ENCODE measurements around the gene SLC26A3. TPM values are rescaled to one million over a fixed set of nuclear protein-coding genes. Genes with fewer than 3 reads are reported as not detected.
"Not testable (repeated sequence)": the region's sequence is repeated elsewhere in the genome, so short reads cannot be mapped to it uniquely, and the experiment has no call there.

SLC26A3 gene
- total RNA-seq, result not detected in 3 replicates

DNA sequence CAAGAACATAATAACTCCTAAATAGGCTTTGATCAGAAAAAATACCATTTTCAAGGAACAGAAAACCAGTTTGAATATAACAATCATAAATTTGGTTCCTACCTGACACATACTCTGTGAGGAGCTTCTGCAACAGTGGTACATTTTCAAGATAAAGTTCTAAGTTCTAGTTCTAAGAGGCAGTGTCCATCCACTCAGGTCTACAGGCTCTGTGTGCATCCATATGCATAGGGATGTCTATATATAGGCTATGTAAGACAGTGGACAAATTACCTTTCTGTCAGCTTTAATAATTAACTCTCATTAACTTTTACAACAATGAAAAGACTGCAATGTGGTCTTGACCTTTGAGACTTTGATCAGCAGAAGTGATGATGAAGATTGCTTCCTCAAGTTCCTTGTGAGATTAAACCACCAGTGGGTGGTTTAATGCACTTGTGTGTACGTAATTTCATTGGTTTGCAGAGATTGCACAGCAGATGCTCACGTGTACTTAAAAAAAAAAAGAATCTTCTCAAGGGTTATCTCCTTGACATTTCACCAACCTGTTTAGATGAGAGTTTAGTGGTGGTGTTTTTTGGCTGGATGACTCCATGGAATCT, at the start of gene SLC26A3:
Gene SLC26A3, minus strand, starts transcription at position 215 of the 602 bp plus-strand sequence. CDS start 8,714 bp downstream, outside the sequence.
- Mint-ChIP-seq H3K9me3 (no peaks in the 10 kb centered on the region), H3K27me3 (ENCODE audit: low read depth) (peaks cover 43% of the 10 kb centered on the region), H3K36me3 (no peaks in the 10 kb centered on the region), H3K4me1 (no peaks in the 10 kb centered on the region), H3K4me3 (no peak within 1 kb of the TSS), H3K27ac (no peak within 1 kb of the TSS)
- no peak for TF ChIP-seq CTCF (IDR thresholded peaks at IDR 0.05; ENCODE audit: unreplicated experiment)
- no peak for DNase-seq (ENCODE audit: low spot score in 2 of 2, unreplicated experiment in 2 of 2)

DNA sequence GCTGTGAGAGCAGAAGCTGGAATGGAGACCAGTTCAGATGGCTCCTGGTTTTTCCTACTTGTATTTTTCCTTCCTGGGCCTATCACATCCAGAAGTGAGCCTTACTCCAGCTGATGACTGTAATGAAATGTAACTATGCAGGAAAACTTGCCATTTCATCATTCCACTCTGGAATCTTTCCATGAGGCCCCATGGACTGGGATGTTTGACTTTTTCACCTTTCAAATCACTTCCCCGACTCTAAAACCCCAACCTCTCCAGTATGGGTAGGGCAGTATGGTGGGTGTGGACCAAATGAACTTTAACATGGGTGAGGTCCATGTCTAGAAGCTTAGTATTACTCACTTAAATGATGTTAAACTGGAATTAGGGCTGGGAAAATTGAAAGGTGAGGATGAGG, 47.6 kb upstream of the SLC26A3 start:
- Mint-ChIP-seq H3K4me3 (no peak overlapping the region), H3K9me3 (peaks cover 4% of the 10 kb centered on the region), H3K36me3 (no peaks in the 10 kb centered on the region), H3K27ac (no peak overlapping the region), H3K4me1 (no peaks in the 10 kb centered on the region), H3K27me3 (ENCODE audit: low read depth) (peaks cover 30% of the 10 kb centered on the region)
- DNase-seq (ENCODE audit: low spot score in 2 of 2, unreplicated experiment in 2 of 2), result no peak
- no peak for TF ChIP-seq CTCF (IDR thresholded peaks at IDR 0.05; ENCODE audit: unreplicated experiment)

- H3K36me3 Mint-ChIP-seq, result no peaks in the 10 kb centered on the region
- peaks cover 4% of the 10 kb centered on the region for H3K9me3 Mint-ChIP-seq
- H3K4me1 Mint-ChIP-seq, result no peaks in the 10 kb centered on the region
- peaks cover 30% of the 10 kb centered on the region for H3K27me3 Mint-ChIP-seq (ENCODE audit: low read depth)
- DNase-seq (ENCODE audit: low spot score in 2 of 2, unreplicated experiment in 2 of 2), result no peak
- no peak overlapping the region for H3K27ac Mint-ChIP-seq
- H3K4me3 Mint-ChIP-seq, result no peak overlapping the region
- no peak for TF ChIP-seq CTCF (IDR thresholded peaks at IDR 0.05; ENCODE audit: unreplicated experiment)
These were observed 47.2 kb upstream of the SLC26A3 start for GRCh38 chr7:107850216-107850615.

GRCh38 chr7:107848211-107848610, 45.2 kb upstream of the SLC26A3 start:
- not testable (repeated sequence) for H3K36me3 Mint-ChIP-seq; H3K9me3 Mint-ChIP-seq; DNase-seq (ENCODE audit: low spot score in 2 of 2, unreplicated experiment in 2 of 2); H3K27ac Mint-ChIP-seq; H3K4me3 Mint-ChIP-seq; H3K4me1 Mint-ChIP-seq
- peaks cover 13% of the 10 kb centered on the region for H3K27me3 Mint-ChIP-seq (ENCODE audit: low read depth)

- H3K27me3 Mint-ChIP-seq (ENCODE audit: low read depth), result peaks cover 13% of the 10 kb centered on the region
- not testable (repeated sequence) for H3K4me1 Mint-ChIP-seq; H3K36me3 Mint-ChIP-seq; H3K4me3 Mint-ChIP-seq; H3K9me3 Mint-ChIP-seq; DNase-seq (ENCODE audit: low spot score in 2 of 2, unreplicated experiment in 2 of 2); H3K27ac Mint-ChIP-seq
These were observed 44.8 kb upstream of the SLC26A3 start for GRCh38 chr7:107847836-107848175.

DNA sequence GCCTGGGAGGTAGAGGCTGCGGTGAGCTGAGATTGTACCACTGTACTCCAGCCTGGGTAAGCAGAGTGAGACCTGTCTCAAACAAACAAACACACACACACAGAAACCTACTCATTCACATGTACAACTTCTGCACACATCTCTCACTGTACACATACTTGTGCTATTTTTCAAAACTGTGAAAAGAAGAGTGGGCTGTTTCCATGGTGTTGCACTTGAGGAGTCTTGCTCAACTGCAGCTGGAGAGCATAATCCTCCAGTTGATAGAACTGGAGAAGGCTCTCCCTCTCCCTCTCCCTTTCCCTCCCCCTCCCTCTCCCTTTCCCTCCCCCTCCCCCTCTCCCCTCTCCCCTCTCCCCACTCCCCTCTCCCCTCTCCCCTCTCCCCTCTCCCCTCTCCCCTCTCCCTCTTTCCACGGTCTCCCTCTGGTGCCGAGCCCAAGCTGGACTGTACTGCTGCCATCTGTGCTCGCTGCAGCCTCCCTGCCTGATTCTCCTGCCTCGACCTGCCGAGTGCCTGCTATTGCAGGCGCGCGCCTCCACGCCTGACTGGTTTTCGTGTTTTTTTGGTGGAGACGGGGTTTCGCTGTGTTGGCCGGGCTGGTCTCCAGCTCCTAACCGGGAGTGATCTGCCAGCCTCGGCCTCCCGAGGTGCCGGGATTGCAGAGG, 44.3 kb upstream of the SLC26A3 start:
- H3K4me3 Mint-ChIP-seq, result no peak overlapping the region
- TF ChIP-seq CTCF (IDR thresholded peaks at IDR 0.05; ENCODE audit: unreplicated experiment), result no peak
- DNase-seq (ENCODE audit: low spot score in 2 of 2, unreplicated experiment in 2 of 2), result no peak
- H3K9me3 Mint-ChIP-seq, result peaks cover 4% of the 10 kb centered on the region
- H3K4me1 Mint-ChIP-seq, result no peaks in the 10 kb centered on the region
- H3K27ac Mint-ChIP-seq, result no peak overlapping the region
- no peaks in the 10 kb centered on the region for H3K36me3 Mint-ChIP-seq
- peaks cover 13% of the 10 kb centered on the region for H3K27me3 Mint-ChIP-seq (ENCODE audit: low read depth)
